Neural progenitor cell (in vitro differentiated cells): ENCODE data around the gene SLC17A4.

ENCODE experiments used
- CTCF ChIP-seq: fragments of 200-600 bp; sonication (generic); IDR thresholded peaks from 2 replicates; pipeline ENCODE4 v1.5.1; 2017; ENCODE audit warnings: antibody characterized with exemption, mild to moderate bottlenecking
- EZH2 ChIP-seq: fragments of 200-600 bp; sonication (generic); IDR thresholded peaks from 2 replicates; pipeline ENCODE4 v1.6.1; 2017; ENCODE audit warnings: antibody characterized with exemption, mild to moderate bottlenecking, moderate library complexity

- no peak for TF ChIP-seq CTCF
- TF ChIP-seq EZH2 = no peak
Measured at GRCh38 chr6:25829375-25829774, 74.8 kb downstream of the SLC17A4 start.
